ENCODE data around the gene ARMC3. TPM values are rescaled to one million over a fixed set of nuclear protein-coding genes. Genes with fewer than 3 reads are reported as not detected.

ARMC3 gene
- total and polyA plus RNA-seq, 2 experiments from 2014 or later, result 0.24 TPM; not detected in 1

DNA sequence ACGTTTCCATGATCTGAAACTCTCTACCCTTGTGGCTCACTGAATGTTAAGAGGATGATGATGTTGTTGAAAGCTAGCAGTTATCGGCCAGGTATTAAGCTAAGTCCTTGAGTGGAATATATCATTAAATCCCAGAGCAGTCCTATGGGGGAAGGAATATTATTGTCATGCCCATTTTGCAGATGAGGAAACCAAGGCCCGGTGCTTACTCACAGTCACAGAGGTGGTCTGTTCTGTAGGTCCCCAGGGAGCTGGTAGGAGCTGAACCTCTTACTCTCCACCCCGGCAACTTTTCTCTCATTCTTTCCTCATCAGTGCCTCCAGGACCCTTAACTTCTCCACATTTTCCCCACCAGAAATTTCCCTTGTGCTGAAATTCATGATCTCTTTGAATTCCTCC is 62.6 kb downstream of the ARMC3 start (continued):
- TF ChIP-seq EZH2 (IDR thresholded peaks at IDR 0.05; ENCODE audit: low read depth, unreplicated experiment), result no peak
- no peak for TF ChIP-seq POLR2AphosphoS5 (IDR thresholded peaks at IDR 0.05; ENCODE audit: low read depth)
- TF ChIP-seq, protein P1, sequence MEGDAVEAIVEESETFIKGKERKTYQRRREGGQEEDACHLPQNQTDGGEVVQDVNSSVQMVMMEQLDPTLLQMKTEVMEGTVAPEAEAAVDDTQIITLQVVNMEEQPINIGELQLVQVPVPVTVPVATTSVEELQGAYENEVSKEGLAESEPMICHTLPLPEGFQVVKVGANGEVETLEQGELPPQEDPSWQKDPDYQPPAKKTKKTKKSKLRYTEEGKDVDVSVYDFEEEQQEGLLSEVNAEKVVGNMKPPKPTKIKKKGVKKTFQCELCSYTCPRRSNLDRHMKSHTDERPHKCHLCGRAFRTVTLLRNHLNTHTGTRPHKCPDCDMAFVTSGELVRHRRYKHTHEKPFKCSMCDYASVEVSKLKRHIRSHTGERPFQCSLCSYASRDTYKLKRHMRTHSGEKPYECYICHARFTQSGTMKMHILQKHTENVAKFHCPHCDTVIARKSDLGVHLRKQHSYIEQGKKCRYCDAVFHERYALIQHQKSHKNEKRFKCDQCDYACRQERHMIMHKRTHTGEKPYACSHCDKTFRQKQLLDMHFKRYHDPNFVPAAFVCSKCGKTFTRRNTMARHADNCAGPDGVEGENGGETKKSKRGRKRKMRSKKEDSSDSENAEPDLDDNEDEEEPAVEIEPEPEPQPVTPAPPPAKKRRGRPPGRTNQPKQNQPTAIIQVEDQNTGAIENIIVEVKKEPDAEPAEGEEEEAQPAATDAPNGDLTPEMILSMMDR (conservative IDR thresholded peaks at IDR 0.05; ENCODE audit: low read depth in 2 of 2), result no peak
- TF ChIP-seq ZNF331 (CRISPR knock-in tag; IDR thresholded peaks at IDR 0.05; ENCODE audit: low read depth), result no peak
- TF ChIP-seq CREB1 (CRISPR knock-in tag; IDR thresholded peaks at IDR 0.05; ENCODE audit: low read depth), result no peak
- TF ChIP-seq ZNF114 (CRISPR knock-in tag; IDR thresholded peaks at IDR 0.05), result no peak
- no peak for TF ChIP-seq STAT1 (IDR thresholded peaks at IDR 0.05; ENCODE audit: unreplicated experiment)

- H3K4me1 Mint-ChIP-seq, result peaks cover 28% of the 10 kb centered on the region
- no peaks in the 10 kb centered on the region for H3K27me3 ChIP-seq (ENCODE audit: insufficient read depth)
- DNase-seq (ENCODE audit: low spot score), result no peak
- no peaks in the 10 kb centered on the region; the same call in 2 of the 3 replicates for H3K9me3 Mint-ChIP-seq
- no peaks in the 10 kb centered on the region for H3K79me2 ChIP-seq (replicated peaks; ENCODE audit: insufficient read depth)
- H2AFZ ChIP-seq, result no peak overlapping the region
- H3F3A ChIP-seq (replicated peaks; ENCODE audit: low read depth), result no peaks in the 10 kb centered on the region
- no peaks in the 10 kb centered on the region for H3K36me3 ChIP-seq (ENCODE audit: insufficient read depth)
- no peak overlapping the region for H3K27ac ChIP-seq (ENCODE audit: low read depth)
- H3K4me1 ChIP-seq (ENCODE audit: insufficient read depth), result peaks cover 19% of the 10 kb centered on the region
- no peak overlapping the region for H3K4me3 Mint-ChIP-seq
- no peak for ATAC-seq
- H3K27me3 Mint-ChIP-seq (ENCODE audit: insufficient read depth, low read depth, poor library complexity), result peaks cover 9% of the 10 kb centered on the region
- no peak overlapping the region for H3K4me3 ChIP-seq
- H3K9me2 ChIP-seq (ENCODE audit: insufficient read depth), result no peaks in the 10 kb centered on the region
- H3K36me3 Mint-ChIP-seq (ENCODE audit: low read depth), result no peaks in the 10 kb centered on the region
- no peak overlapping the region for H3K27ac Mint-ChIP-seq
- no peaks in the 10 kb centered on the region for H4K20me1 ChIP-seq (replicated peaks; ENCODE audit: insufficient read depth)
- no peak overlapping the region for H3K4me2 ChIP-seq
- TF ChIP-seq, protein P2, sequence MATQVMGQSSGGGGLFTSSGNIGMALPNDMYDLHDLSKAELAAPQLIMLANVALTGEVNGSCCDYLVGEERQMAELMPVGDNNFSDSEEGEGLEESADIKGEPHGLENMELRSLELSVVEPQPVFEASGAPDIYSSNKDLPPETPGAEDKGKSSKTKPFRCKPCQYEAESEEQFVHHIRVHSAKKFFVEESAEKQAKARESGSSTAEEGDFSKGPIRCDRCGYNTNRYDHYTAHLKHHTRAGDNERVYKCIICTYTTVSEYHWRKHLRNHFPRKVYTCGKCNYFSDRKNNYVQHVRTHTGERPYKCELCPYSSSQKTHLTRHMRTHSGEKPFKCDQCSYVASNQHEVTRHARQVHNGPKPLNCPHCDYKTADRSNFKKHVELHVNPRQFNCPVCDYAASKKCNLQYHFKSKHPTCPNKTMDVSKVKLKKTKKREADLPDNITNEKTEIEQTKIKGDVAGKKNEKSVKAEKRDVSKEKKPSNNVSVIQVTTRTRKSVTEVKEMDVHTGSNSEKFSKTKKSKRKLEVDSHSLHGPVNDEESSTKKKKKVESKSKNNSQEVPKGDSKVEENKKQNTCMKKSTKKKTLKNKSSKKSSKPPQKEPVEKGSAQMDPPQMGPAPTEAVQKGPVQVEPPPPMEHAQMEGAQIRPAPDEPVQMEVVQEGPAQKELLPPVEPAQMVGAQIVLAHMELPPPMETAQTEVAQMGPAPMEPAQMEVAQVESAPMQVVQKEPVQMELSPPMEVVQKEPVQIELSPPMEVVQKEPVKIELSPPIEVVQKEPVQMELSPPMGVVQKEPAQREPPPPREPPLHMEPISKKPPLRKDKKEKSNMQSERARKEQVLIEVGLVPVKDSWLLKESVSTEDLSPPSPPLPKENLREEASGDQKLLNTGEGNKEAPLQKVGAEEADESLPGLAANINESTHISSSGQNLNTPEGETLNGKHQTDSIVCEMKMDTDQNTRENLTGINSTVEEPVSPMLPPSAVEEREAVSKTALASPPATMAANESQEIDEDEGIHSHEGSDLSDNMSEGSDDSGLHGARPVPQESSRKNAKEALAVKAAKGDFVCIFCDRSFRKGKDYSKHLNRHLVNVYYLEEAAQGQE (IDR thresholded peaks at IDR 0.05; ENCODE audit: unreplicated experiment), result no peak
- TF ChIP-seq, protein P1 (conservative IDR thresholded peaks at IDR 0.05; ENCODE audit: low read depth in 2 of 2), result no peak
- no peak for TF ChIP-seq ZNF114 (CRISPR knock-in tag; IDR thresholded peaks at IDR 0.05)
- no peak for TF ChIP-seq STAT1 (IDR thresholded peaks at IDR 0.05; ENCODE audit: unreplicated experiment)
- TF ChIP-seq EZH2phosphoT487 (IDR thresholded peaks at IDR 0.05; ENCODE audit: unreplicated experiment), result no peak
- TF ChIP-seq ZNF331 (CRISPR knock-in tag; IDR thresholded peaks at IDR 0.05; ENCODE audit: low read depth), result no peak
- no peak for TF ChIP-seq NANOG (IDR thresholded peaks at IDR 0.05; ENCODE audit: borderline replicate concordance)
- no peak for TF ChIP-seq CREB1 (CRISPR knock-in tag; IDR thresholded peaks at IDR 0.05; ENCODE audit: low read depth)
- TF ChIP-seq, protein P3, sequence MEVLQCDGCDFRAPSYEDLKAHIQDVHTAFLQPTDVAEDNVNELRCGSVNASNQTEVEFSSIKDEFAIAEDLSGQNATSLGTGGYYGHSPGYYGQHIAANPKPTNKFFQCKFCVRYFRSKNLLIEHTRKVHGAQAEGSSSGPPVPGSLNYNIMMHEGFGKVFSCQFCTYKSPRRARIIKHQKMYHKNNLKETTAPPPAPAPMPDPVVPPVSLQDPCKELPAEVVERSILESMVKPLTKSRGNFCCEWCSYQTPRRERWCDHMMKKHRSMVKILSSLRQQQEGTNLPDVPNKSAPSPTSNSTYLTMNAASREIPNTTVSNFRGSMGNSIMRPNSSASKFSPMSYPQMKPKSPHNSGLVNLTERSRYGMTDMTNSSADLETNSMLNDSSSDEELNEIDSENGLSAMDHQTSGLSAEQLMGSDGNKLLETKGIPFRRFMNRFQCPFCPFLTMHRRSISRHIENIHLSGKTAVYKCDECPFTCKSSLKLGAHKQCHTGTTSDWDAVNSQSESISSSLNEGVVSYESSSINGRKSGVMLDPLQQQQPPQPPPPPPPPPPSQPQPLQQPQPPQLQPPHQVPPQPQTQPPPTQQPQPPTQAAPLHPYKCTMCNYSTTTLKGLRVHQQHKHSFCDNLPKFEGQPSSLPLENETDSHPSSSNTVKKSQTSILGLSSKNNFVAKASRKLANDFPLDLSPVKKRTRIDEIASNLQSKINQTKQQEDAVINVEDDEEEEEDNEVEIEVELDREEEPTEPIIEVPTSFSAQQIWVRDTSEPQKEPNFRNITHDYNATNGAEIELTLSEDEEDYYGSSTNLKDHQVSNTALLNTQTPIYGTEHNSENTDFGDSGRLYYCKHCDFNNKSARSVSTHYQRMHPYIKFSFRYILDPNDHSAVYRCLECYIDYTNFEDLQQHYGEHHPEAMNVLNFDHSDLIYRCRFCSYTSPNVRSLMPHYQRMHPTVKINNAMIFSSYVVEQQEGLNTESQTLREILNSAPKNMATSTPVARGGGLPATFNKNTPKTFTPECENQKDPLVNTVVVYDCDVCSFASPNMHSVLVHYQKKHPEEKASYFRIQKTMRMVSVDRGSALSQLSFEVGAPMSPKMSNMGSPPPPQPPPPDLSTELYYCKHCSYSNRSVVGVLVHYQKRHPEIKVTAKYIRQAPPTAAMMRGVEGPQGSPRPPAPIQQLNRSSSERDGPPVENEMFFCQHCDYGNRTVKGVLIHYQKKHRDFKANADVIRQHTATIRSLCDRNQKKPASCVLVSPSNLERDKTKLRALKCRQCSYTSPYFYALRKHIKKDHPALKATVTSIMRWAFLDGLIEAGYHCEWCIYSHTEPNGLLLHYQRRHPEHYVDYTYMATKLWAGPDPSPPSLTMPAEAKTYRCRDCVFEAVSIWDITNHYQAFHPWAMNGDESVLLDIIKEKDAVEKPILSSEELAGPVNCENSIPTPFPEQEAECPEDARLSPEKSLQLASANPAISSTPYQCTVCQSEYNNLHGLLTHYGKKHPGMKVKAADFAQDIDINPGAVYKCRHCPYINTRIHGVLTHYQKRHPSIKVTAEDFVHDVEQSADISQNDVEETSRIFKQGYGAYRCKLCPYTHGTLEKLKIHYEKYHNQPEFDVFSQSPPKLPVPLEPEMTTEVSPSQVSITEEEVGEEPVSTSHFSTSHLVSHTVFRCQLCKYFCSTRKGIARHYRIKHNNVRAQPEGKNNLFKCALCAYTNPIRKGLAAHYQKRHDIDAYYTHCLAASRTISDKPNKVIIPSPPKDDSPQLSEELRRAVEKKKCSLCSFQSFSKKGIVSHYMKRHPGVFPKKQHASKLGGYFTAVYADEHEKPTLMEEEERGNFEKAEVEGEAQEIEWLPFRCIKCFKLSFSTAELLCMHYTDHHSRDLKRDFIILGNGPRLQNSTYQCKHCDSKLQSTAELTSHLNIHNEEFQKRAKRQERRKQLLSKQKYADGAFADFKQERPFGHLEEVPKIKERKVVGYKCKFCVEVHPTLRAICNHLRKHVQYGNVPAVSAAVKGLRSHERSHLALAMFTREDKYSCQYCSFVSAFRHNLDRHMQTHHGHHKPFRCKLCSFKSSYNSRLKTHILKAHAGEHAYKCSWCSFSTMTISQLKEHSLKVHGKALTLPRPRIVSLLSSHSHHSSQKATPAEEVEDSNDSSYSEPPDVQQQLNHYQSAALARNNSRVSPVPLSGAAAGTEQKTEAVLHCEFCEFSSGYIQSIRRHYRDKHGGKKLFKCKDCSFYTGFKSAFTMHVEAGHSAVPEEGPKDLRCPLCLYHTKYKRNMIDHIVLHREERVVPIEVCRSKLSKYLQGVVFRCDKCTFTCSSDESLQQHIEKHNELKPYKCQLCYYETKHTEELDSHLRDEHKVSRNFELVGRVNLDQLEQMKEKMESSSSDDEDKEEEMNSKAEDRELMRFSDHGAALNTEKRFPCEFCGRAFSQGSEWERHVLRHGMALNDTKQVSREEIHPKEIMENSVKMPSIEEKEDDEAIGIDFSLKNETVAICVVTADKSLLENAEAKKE (CRISPR knock-in tag; IDR thresholded peaks at IDR 0.05), result no peak
Measured at GRCh38 chr10:22992075-22992474, 64.2 kb downstream of the ARMC3 start.

All from GM23338 (cell line).